AG09319 (cell line): Measurements from ENCODE around the gene OR1C1.
"Not testable (repeated sequence)": the region's sequence is repeated elsewhere in the genome, so short reads cannot be mapped to it uniquely, and the experiment has no call there.

ENCODE experiments used
- DNase-seq: peaks from one replicate; pipeline ENCODE4 v3.0.0-alpha.2; 2010; ENCODE audit warnings: low read depth; ENCODE audit errors: extremely low read depth
- TF ChIP-seq, protein P1 (sequence below): IDR thresholded peaks from 2 replicates; pipeline ENCODE4 v1.5.1; 2011; ENCODE audit warnings: low read depth, mild to moderate bottlenecking, inconsistent platforms, low read length, moderate library complexity

The OR1C1 gene

GRCh38 chr1:247741756-247742155 lies 18.6 kb downstream of the OR1C1 start:
- TF ChIP-seq, protein P1, sequence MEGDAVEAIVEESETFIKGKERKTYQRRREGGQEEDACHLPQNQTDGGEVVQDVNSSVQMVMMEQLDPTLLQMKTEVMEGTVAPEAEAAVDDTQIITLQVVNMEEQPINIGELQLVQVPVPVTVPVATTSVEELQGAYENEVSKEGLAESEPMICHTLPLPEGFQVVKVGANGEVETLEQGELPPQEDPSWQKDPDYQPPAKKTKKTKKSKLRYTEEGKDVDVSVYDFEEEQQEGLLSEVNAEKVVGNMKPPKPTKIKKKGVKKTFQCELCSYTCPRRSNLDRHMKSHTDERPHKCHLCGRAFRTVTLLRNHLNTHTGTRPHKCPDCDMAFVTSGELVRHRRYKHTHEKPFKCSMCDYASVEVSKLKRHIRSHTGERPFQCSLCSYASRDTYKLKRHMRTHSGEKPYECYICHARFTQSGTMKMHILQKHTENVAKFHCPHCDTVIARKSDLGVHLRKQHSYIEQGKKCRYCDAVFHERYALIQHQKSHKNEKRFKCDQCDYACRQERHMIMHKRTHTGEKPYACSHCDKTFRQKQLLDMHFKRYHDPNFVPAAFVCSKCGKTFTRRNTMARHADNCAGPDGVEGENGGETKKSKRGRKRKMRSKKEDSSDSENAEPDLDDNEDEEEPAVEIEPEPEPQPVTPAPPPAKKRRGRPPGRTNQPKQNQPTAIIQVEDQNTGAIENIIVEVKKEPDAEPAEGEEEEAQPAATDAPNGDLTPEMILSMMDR = no peak
- DNase-seq = no peak

DNA sequence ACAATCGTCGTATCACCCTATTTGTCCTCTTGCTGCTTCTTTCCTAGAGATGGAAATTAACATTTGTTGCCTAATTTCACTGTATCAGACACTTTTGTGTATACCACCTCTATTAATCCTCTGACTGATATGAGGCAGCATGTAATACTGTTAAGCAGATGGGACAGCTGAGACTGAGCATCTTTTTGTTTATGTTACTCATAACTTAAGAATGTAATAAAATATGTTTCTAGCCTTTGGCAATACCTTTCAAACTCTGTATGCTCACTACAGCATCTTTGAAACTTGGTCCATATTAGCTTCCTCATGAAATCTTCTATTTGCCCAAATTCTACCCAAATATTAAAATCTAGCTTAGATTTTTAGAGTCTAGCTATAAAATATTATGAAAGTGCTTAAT lies 19.6 kb downstream of the OR1C1 start:
- no peak for DNase-seq
- TF ChIP-seq, protein P1 = no peak

- TF ChIP-seq, protein P1 = no peak
- DNase-seq = no peak
Observed at GRCh38 chr1:247738315-247738714, 22.0 kb downstream of the OR1C1 start, which contains the start of gene OR14K1. TSS of gene OR14K1 (plus strand) at chr1:247738615. CDS start at chr1:247738615, 0 bp downstream.

GRCh38 chr1:247721222-247721621 lies 39.1 kb downstream of the OR1C1 start:
- TF ChIP-seq, protein P1 = no peak
- DNase-seq = no peak

GRCh38 chr1:247716546-247716945 lies 43.8 kb downstream of the OR1C1 start, which contains the start of gene OR6F1:
TSS of gene OR6F1 (minus strand) at chr1:247716646. CDS start at chr1:247712755, 3,891 bp downstream.
- TF ChIP-seq, protein P1 = no peak
- DNase-seq = no peak

GRCh38 chr1:247713753-247714152 lies 46.6 kb downstream of the OR1C1 start:
- DNase-seq = no peak
- TF ChIP-seq, protein P1 = no peak

DNA sequence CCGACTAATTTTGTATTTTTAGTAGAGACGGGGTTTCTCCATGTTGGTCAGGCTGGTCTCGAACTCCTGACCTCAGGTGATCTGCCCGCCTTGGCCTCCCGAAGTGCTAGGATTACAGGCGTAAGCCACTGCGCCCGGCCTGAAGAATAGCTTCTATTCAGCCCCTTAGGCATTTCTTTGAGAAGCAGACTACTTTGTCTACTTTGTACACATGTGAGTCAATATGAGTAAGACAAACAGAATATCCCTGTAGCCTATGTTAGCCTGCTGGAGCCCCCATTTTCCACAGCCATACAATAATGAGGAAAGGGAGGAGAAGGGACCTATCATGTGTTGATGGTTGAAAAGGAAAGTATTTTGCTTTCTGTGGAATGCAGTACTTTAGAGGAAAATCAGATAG lies 49.7 kb downstream of the OR1C1 start:
- not testable (repeated sequence) for DNase-seq
